ENCODE results near the gene IFT22. TPM values are rescaled to one million over a fixed set of nuclear protein-coding genes. Genes with fewer than 3 reads are reported as not detected.
"Not testable (repeated sequence)": the region's sequence is repeated elsewhere in the genome, so short reads cannot be mapped to it uniquely, and the experiment has no call there.

The IFT22 gene
- total RNA-seq, 2 donors from 2014 or later, result 5.5 to 6.0 TPM

GRCh38 chr7:101280912-101281311 lies 40.7 kb downstream of the IFT22 start:
- not testable (repeated sequence) for H3K4me1 Mint-ChIP-seq (ENCODE audit: low read depth in 2 of 2); H3K27ac Mint-ChIP-seq; H3K9me3 Mint-ChIP-seq; DNase-seq (ENCODE audit: low spot score); H3K4me3 Mint-ChIP-seq; ATAC-seq; H3K36me3 Mint-ChIP-seq; H3K27me3 Mint-ChIP-seq

- ATAC-seq (no peak), DNase-seq (ENCODE audit: low spot score) (no peak)
- H3K36me3 Mint-ChIP-seq, result no peaks in the 10 kb centered on the region
- H3K27me3 Mint-ChIP-seq, result peaks cover under 1 to 4% of the 10 kb centered on the region in 2 donors
- H3K4me1 Mint-ChIP-seq (ENCODE audit: low read depth in 2 of 2), result peaks cover 8% of the 10 kb centered on the region in 2 donors
- no peaks in the 10 kb centered on the region for H3K9me3 Mint-ChIP-seq
- H3K27ac Mint-ChIP-seq, result no peak overlapping the region
- no peak overlapping the region for H3K4me3 Mint-ChIP-seq
These were observed 42.9 kb downstream of the IFT22 start for GRCh38 chr7:101278461-101279292.

GRCh38 chr7:101277155-101277554 lies 44.5 kb downstream of the IFT22 start:
- Mint-ChIP-seq H3K27ac (no peak overlapping the region), H3K9me3 (no peaks in the 10 kb centered on the region), H3K27me3 (peaks cover 9 to 10% of the 10 kb centered on the region in 2 donors), H3K4me1 (ENCODE audit: low read depth in 2 of 2) (no peaks in the 10 kb centered on the region), H3K36me3 (no peaks in the 10 kb centered on the region), H3K4me3 (no peak overlapping the region)
- DNase-seq (ENCODE audit: low spot score) (no peak), ATAC-seq (no peak)

GRCh38 chr7:101273206-101273605 lies 48.4 kb downstream of the IFT22 start:
- no peaks in the 10 kb centered on the region for H3K36me3 Mint-ChIP-seq
- ATAC-seq (no peak), DNase-seq (ENCODE audit: low spot score) (no peak)
- H3K4me1 Mint-ChIP-seq (ENCODE audit: low read depth in 2 of 2), result no peaks in the 10 kb centered on the region
- H3K27ac Mint-ChIP-seq, result no peak overlapping the region
- no peaks in the 10 kb centered on the region for H3K9me3 Mint-ChIP-seq
- peaks cover 6 to 10% of the 10 kb centered on the region in 2 donors for H3K27me3 Mint-ChIP-seq
- H3K4me3 Mint-ChIP-seq, result no peak overlapping the region

- DNase-seq (ENCODE audit: low spot score) (no peak), ATAC-seq (no peak)
- H3K27me3 Mint-ChIP-seq, result peaks cover 7 to 12% of the 10 kb centered on the region in 2 donors
- no peaks in the 10 kb centered on the region for H3K36me3 Mint-ChIP-seq
- H3K27ac Mint-ChIP-seq, result no peak overlapping the region
- H3K9me3 Mint-ChIP-seq, result no peaks in the 10 kb centered on the region
- no peaks in the 10 kb centered on the region for H3K4me1 Mint-ChIP-seq (ENCODE audit: low read depth in 2 of 2)
- no peak overlapping the region for H3K4me3 Mint-ChIP-seq
These were observed 50.6 kb downstream of the IFT22 start for GRCh38 chr7:101271021-101271420.

GRCh38 chr7:101269664-101270063 lies 51.9 kb downstream of the IFT22 start:
- no peak overlapping the region for H3K4me3 Mint-ChIP-seq
- no peaks in the 10 kb centered on the region for H3K36me3 Mint-ChIP-seq
- peaks cover 12 to 21% of the 10 kb centered on the region in 2 donors for H3K27me3 Mint-ChIP-seq
- no peak for ATAC-seq
- H3K9me3 Mint-ChIP-seq, result no peaks in the 10 kb centered on the region
- no peaks in the 10 kb centered on the region for H3K4me1 Mint-ChIP-seq (ENCODE audit: low read depth in 2 of 2)
- DNase-seq (ENCODE audit: low spot score), result no peak
- H3K27ac Mint-ChIP-seq, result no peak overlapping the region

GRCh38 chr7:101265622-101266516 lies 55.7 kb downstream of the IFT22 start:
- H3K4me3 Mint-ChIP-seq, result no peak overlapping the region
- no peaks in the 10 kb centered on the region for H3K4me1 Mint-ChIP-seq (ENCODE audit: low read depth in 2 of 2)
- no peaks in the 10 kb centered on the region for H3K36me3 Mint-ChIP-seq
- DNase-seq (ENCODE audit: low spot score) (no peak), ATAC-seq (no peak)
- no peak overlapping the region for H3K27ac Mint-ChIP-seq
- no peaks in the 10 kb centered on the region for H3K9me3 Mint-ChIP-seq
- H3K27me3 Mint-ChIP-seq, result peaks cover 6 to 11% of the 10 kb centered on the region in 2 donors

- H3K9me3 Mint-ChIP-seq; H3K4me3 Mint-ChIP-seq; H3K4me1 Mint-ChIP-seq (ENCODE audit: low read depth in 2 of 2); H3K27ac Mint-ChIP-seq; H3K36me3 Mint-ChIP-seq; DNase-seq (ENCODE audit: low spot score); ATAC-seq: not testable (repeated sequence)
- H3K27me3 Mint-ChIP-seq, result peaks cover 6 to 11% of the 10 kb centered on the region in 2 donors
These were observed 57.4 kb downstream of the IFT22 start for GRCh38 chr7:101264102-101264706.

Other genes starting within 250 kb of the IFT22 start
- gene TRIM56, start 236.3 kb downstream of the IFT22 start, total RNA-seq, result 10 to 100 TPM; 54.8 to 73.7 TPM
- not detected for gene SERPINE1, start 194.7 kb downstream of the IFT22 start, total RNA-seq
- 10 to 100 TPM; 30.9 to 39.4 TPM for gene AP1S1, start 167.3 kb downstream of the IFT22 start, total RNA-seq
- gene VGF, start 156.2 kb downstream of the IFT22 start, total RNA-seq, result under 1 TPM in 1 of 2 donors, not detected in 1; 0.31 TPM
- gene NAT16, start 141.5 kb downstream of the IFT22 start, total RNA-seq, result not detected
- not detected for gene MOGAT3, start 120.8 kb downstream of the IFT22 start, total RNA-seq
- 10 to 100 TPM; 66.2 to 72.3 TPM for gene PLOD3, start 104.2 kb downstream of the IFT22 start, total RNA-seq
- 10 to 100 TPM; 57.6 to 57.8 TPM for gene ZNHIT1, start 103.6 kb downstream of the IFT22 start, total RNA-seq
- 10 to 100 TPM; 16.6 to 34.0 TPM for gene CLDN15, start 84.0 kb downstream of the IFT22 start, total RNA-seq
- gene FIS1, start 76.7 kb downstream of the IFT22 start, total RNA-seq, result 100 to 1,000 TPM in 1 of 2 donors, 10 to 100 TPM in 1; 93.1 to 102 TPM
- not detected for gene COL26A1, start 41.1 kb upstream of the IFT22 start, total RNA-seq